ENCODE data around the gene PAQR8. TPM values are rescaled to one million over a fixed set of nuclear protein-coding genes. Genes with fewer than 3 reads are reported as not detected.
A peak's percentile ranks its signal among the peaks of the same experiment; 100 is the strongest.

Gene PAQR8
- total RNA-seq, 1 experiment from 2014 or later = 3.0 TPM

GRCh38 chr6:52325695-52326471 lies 36.1 kb upstream of the PAQR8 start:
- no peak overlapping the region for H2BK5ac ChIP-seq (ENCODE audit: insufficient read length, low read length)
- H3T11ph ChIP-seq (ENCODE audit: low read length) = no peak overlapping the region
- no peak overlapping the region for H2BK120ac ChIP-seq (ENCODE audit: low read depth, low read length, poor library complexity, severe bottlenecking)
- H3K27ac ChIP-seq (ENCODE audit: insufficient read length, low read depth, low read length) = peak overlapping the region; percentile 73
- no peak overlapping the region for H3K4ac ChIP-seq (ENCODE audit: low read depth, low read length)
- no peaks in the 10 kb centered on the region for H3K9me3 ChIP-seq (ENCODE audit: control insufficient read depth, low read depth, low read length)
- Mint-ChIP-seq H3K36me3 (ENCODE audit: insufficient read depth in 1 of 3, low read depth in 3 of 3) (peaks cover 0 to 1% (median 0%) of the 10 kb centered on the region in 3 experiments; a peak in 1 of 7 replicates), H3K27me3 (ENCODE audit: low read depth) (peaks cover 14% of the 10 kb centered on the region), H3K27ac (peak overlapping the region in 2 of 3 experiments; percentile 91 to 97; a peak in 5 of 7 replicates), H3K9me3 (no peaks in the 10 kb centered on the region; a peak in 2 of 5 replicates), H3K4me1 (peaks cover 24 to 34% of the 10 kb centered on the region in 2 experiments), H3K4me3 (no peak overlapping the region; a peak in 3 of 5 replicates)
- no peak overlapping the region for H2BK12ac ChIP-seq (ENCODE audit: insufficient read length, low read depth, low read length)
- no peaks in the 10 kb centered on the region for H4K20me1 ChIP-seq (ENCODE audit: control insufficient read depth, insufficient read depth, insufficient read length)
- peak; percentile 81 for DNase-seq
- peaks cover 7% of the 10 kb centered on the region for H3K4me1 ChIP-seq (ENCODE audit: insufficient read depth, low read length)
- no peak for TF ChIP-seq CTCF (conservative IDR thresholded peaks at IDR 0.05)
- no peak overlapping the region for H2BK15ac ChIP-seq (ENCODE audit: low read depth, low read length)
- H2BK20ac ChIP-seq (ENCODE audit: low read depth, low read length, poor library complexity, severe bottlenecking) = no peak overlapping the region
- H3K23me2 ChIP-seq (ENCODE audit: insufficient read length, low read depth, low read length, poor library complexity, severe bottlenecking) = no peaks in the 10 kb centered on the region
- H3K4me2 ChIP-seq (ENCODE audit: insufficient read depth, insufficient read length, low read length) = peak overlapping the region; percentile 39
- no peak overlapping the region for H4K5ac ChIP-seq (ENCODE audit: insufficient read length, low read depth, low read length)
- no peak overlapping the region for H2AK5ac ChIP-seq (ENCODE audit: insufficient read length, low read length)
- H3K14ac ChIP-seq (ENCODE audit: insufficient read depth, low read length) = no peak overlapping the region; the same call in 1 of the 2 replicates
- H3K79me1 ChIP-seq (ENCODE audit: insufficient read depth, low read depth, low read length, poor library complexity, severe bottlenecking) = no peaks in the 10 kb centered on the region
- no peak overlapping the region for H4K91ac ChIP-seq (ENCODE audit: insufficient read length, low read depth, low read length)
- no peak overlapping the region for H4K8ac ChIP-seq (replicated peaks; ENCODE audit: insufficient read length, low read depth, low read length)
- no peak overlapping the region for H3K9ac ChIP-seq (ENCODE audit: extremely low read depth, insufficient read length, low read length)
- H3K27me3 ChIP-seq (ENCODE audit: insufficient read depth, low read length) = no peaks in the 10 kb centered on the region
- no peaks in the 10 kb centered on the region for H3K79me2 ChIP-seq (ENCODE audit: insufficient read depth, low read length)
- no peak overlapping the region for H2AFZ ChIP-seq (ENCODE audit: low read length)
- H3K56ac ChIP-seq (ENCODE audit: insufficient read length, low read depth, low read length) = no peak overlapping the region
- H3K23ac ChIP-seq (ENCODE audit: insufficient read length, low read depth, low read length) = no peak overlapping the region
- no peak overlapping the region for H3K18ac ChIP-seq (ENCODE audit: insufficient read length, low read depth, low read length)
- no CpG with 5 or more reads among the region's 14 CpGs for WGBS (ENCODE audit: extremely low coverage, insufficient read length, low lambda C conversion rate)

All from H9 (cell line).